Esophagus squamous epithelium (tissue), 4 donors: ENCODE results near the gene SERPINA9.

Experiments
- CTCF ChIP-seq, 6 experiments: fragments of 450-650 bp in 4 of 6; fragments of 200-600 bp in 2 of 6; sonication (generic) in 2 of 6; IDR thresholded peaks; one replicate each; pipeline ENCODE4 v1.5.1; 2016 to 2019; ENCODE audit warnings: antibody characterized with exemption in 6 of 6, mild to moderate bottlenecking in 4 of 6, moderate library complexity in 4 of 6
- POLR2A ChIP-seq, 4 donors: fragments of 450-650 bp; IDR thresholded peaks; one replicate each; pipeline ENCODE4 v1.6.1; 2017; ENCODE audit warnings: antibody characterized with exemption in 4 of 4, mild to moderate bottlenecking in 4 of 4, moderate library complexity in 3 of 4

- TF ChIP-seq POLR2A (IDR thresholded peaks at IDR 0.05), result no peak
- no peak for TF ChIP-seq CTCF (IDR thresholded peaks at IDR 0.05)
Measured at GRCh38 chr14:94514351-94514750, 38.4 kb upstream of the SERPINA9 start.
